Measurements from ENCODE around the gene C10orf53. TPM values are rescaled to one million over a fixed set of nuclear protein-coding genes. Genes with fewer than 3 reads are reported as not detected.

Gene C10orf53
- total and polyA plus RNA-seq, 10 of the 15 experiments (the other 5 are each of a cell fraction or from before 2014, with no cell fraction given) = not detected

DNA sequence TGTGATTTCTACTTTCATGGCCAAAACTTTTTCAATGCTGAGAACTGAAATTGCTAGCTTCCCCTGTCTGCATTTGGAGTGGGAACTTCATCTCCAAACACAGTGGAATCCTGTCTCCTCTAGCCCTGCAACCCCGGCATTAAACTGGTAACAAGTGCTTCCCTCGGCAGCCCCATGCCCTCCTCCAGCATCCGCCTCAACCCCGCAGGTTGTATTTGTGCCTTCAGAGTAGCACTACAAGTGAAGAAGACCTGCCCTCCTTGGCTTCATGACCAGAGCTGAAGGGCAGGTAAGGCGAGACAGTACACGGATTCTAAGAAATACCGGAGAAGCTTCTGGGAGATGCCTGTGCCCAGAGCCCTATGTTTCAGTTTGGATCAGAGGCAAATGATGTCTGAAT is 16.9 kb downstream of the C10orf53 start:
- no peak for FAIRE-seq
- TF ChIP-seq ZBED1 (IDR thresholded peaks at IDR 0.05; ENCODE audit: borderline replicate concordance) (no peak), STAT3 (IDR thresholded peaks at IDR 0.05; ENCODE audit: low read depth, low read length) (no peak), YBX1 (IDR thresholded peaks at IDR 0.05) (no peak), EGR1 (IDR thresholded peaks at IDR 0.05; ENCODE audit: borderline replicate concordance in 1 of 2, low read depth in 2 of 2, low read length in 2 of 2) (no peak)
- ChIA-PET RAD21 (ENCODE audit: unreplicated experiment) (no interaction called here), SMC1A (ENCODE audit: uncharacterized antibody, unreplicated experiment) (no interaction called here), CTCF (no interaction called here), POLR2A (interaction anchor here (0.6 kb wide), 1 partner anchor 14 kb away, joined by 4 read pairs; no protein-coding TSS in a partner anchor)
- in situ Hi-C loops (cut with MboI) (no loop called here), intact Hi-C loops (cut with micrococcal nuclease; ENCODE audit: unreplicated experiment) (no loop called here)
- BruUV-seq (replicated peaks) = no TSS peak
- H3K27me3 ChIP-seq (replicated peaks in 1 of 2; ENCODE audit: control insufficient read depth in 2 of 2, insufficient read depth in 2 of 2, low read length in 1 of 2) = peaks cover 0 to 6% of the 10 kb centered on the region in 2 experiments
- H3K27ac ChIP-seq (ENCODE audit: control insufficient read depth, insufficient read depth) = no peak overlapping the region
- no peak overlapping the region for H3K9ac ChIP-seq (ENCODE audit: control insufficient read depth, insufficient read depth, low read length)
- H3K9me3 ChIP-seq (replicated peaks; ENCODE audit: control insufficient read depth, insufficient read depth, low read length) = no peaks in the 10 kb centered on the region
- H3K4me2 ChIP-seq (ENCODE audit: control insufficient read depth, insufficient read depth) = no peak overlapping the region
- no peak for DNase-seq (ENCODE audit: low read depth, low spot score)
- no peaks in the 10 kb centered on the region for H4K20me1 ChIP-seq (ENCODE audit: control insufficient read depth, insufficient read depth)
- H3K4me3 ChIP-seq = no peak overlapping the region
- no peak for ATAC-seq
- H3K4me1 ChIP-seq (ENCODE audit: control insufficient read depth, insufficient read depth, low read length) = no peaks in the 10 kb centered on the region
- WGBS (ENCODE audit: insufficient coverage, insufficient replicate concordance, low lambda C conversion rate, missing lambda C conversion rate) = 53% methylated on average over 7 of the region's 7 CpGs
- no peak overlapping the region for H2AFZ ChIP-seq (ENCODE audit: control insufficient read depth, low read depth, low read length)
- H3K79me2 ChIP-seq (ENCODE audit: control insufficient read depth, insufficient read depth, low read length) = no peaks in the 10 kb centered on the region
- H3K36me3 ChIP-seq (ENCODE audit: control insufficient read depth in 2 of 2, insufficient read depth in 2 of 2, low read length in 1 of 2) = no peaks in the 10 kb centered on the region

DNA sequence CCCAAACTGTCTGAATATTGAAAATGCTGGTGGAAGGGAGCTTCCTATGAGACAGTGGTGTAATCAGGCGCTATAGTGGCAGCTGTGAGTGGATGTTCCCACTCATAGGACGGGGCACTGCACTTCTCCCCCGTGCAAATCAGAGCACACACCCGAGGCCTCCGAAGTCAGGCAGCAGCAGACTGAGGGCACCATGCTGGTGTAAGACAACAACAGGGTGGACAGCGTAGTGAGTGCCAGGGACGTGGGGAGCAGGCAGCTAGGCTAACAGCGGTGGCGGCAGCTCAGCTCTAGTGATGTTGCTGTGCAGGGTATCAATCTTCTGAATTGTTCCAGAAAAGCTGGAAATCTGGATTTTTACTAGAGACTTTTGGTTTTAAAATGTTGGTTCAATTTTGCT is 19.2 kb downstream of the C10orf53 start:
- POLR2A ChIA-PET = no interaction called here
- no peak for ATAC-seq
- WGBS (ENCODE audit: insufficient coverage, insufficient replicate concordance, low lambda C conversion rate, missing lambda C conversion rate) = 28% methylated on average over 9 of the region's 9 CpGs
- H3K27me3 ChIP-seq (replicated peaks in 1 of 2; ENCODE audit: control insufficient read depth in 2 of 2, insufficient read depth in 2 of 2, low read length in 1 of 2) = peaks cover 0 to 2% of the 10 kb centered on the region in 2 experiments; a peak in 3 of 4 replicates
- no peak for FAIRE-seq
- H3K9me3 ChIP-seq (replicated peaks; ENCODE audit: control insufficient read depth, insufficient read depth, low read length) = no peaks in the 10 kb centered on the region
- no peaks in the 10 kb centered on the region for H3K36me3 ChIP-seq (ENCODE audit: control insufficient read depth in 2 of 2, insufficient read depth in 2 of 2, low read length in 1 of 2)
- no TSS peak for BruUV-seq (replicated peaks)
- SMC1A ChIA-PET (ENCODE audit: uncharacterized antibody, unreplicated experiment) = no interaction called here
- RAD21 ChIA-PET (ENCODE audit: unreplicated experiment) = no interaction called here
- H3K79me2 ChIP-seq (ENCODE audit: control insufficient read depth, insufficient read depth, low read length) = no peaks in the 10 kb centered on the region
- H3K27ac ChIP-seq (ENCODE audit: control insufficient read depth, insufficient read depth) = no peak overlapping the region
- no peak for DNase-seq (ENCODE audit: low read depth, low spot score)
- H3K9ac ChIP-seq (ENCODE audit: control insufficient read depth, insufficient read depth, low read length) = no peak overlapping the region
- no peak overlapping the region for H3K4me3 ChIP-seq
- no peaks in the 10 kb centered on the region for H3K4me1 ChIP-seq (ENCODE audit: control insufficient read depth, insufficient read depth, low read length)
- no peaks in the 10 kb centered on the region for H4K20me1 ChIP-seq (ENCODE audit: control insufficient read depth, insufficient read depth)
- H2AFZ ChIP-seq (ENCODE audit: control insufficient read depth, low read depth, low read length) = no peak overlapping the region
- CTCF ChIA-PET = no interaction called here
- intact Hi-C loops (cut with micrococcal nuclease; ENCODE audit: unreplicated experiment) = no loop called here
- in situ Hi-C loops (cut with MboI) = no loop called here
- H3K4me2 ChIP-seq (ENCODE audit: control insufficient read depth, insufficient read depth) = no peak overlapping the region
- no peak for TF ChIP-seq ZBTB11 (CRISPR knock-in tag; IDR thresholded peaks at IDR 0.05)
- no peak for TF ChIP-seq STAT1 (conservative IDR thresholded peaks at IDR 0.05)
- TF ChIP-seq JUND (IDR thresholded peaks at IDR 0.05; ENCODE audit: low read depth, low read length) = no peak
- no peak for TF ChIP-seq SPI1 (IDR thresholded peaks at IDR 0.05; ENCODE audit: borderline replicate concordance, insufficient read depth, low read depth, low read length)
- no peak for TF ChIP-seq RAD51 (IDR thresholded peaks at IDR 0.05)
- TF ChIP-seq STAT3 (IDR thresholded peaks at IDR 0.05; ENCODE audit: low read depth, low read length) = no peak
- TF ChIP-seq TBL1XR1 (IDR thresholded peaks at IDR 0.05; ENCODE audit: low read depth, low read length) = no peak
- no peak for TF ChIP-seq NRF1 (conservative IDR thresholded peaks at IDR 0.05; ENCODE audit: low read depth, low read length)
- TF ChIP-seq EP300 (IDR thresholded peaks at IDR 0.05; ENCODE audit: borderline replicate concordance in 1 of 2, control insufficient read depth in 1 of 2, low read depth in 2 of 2, low read length in 2 of 2) = no peak
- TF ChIP-seq CEBPB (IDR thresholded peaks at IDR 0.05; ENCODE audit: borderline replicate concordance in 1 of 2, low read depth in 2 of 2, low read length in 2 of 2) = no peak
- no peak for TF ChIP-seq TCF12 (IDR thresholded peaks at IDR 0.05; ENCODE audit: low read depth, low read length)
- TF ChIP-seq PML (IDR thresholded peaks at IDR 0.05; ENCODE audit: low read length) = no peak
- TF ChIP-seq FOXK2 (IDR thresholded peaks at IDR 0.05) = no peak

All from GM12878 (cell line).